Osteoblast (primary cell): ENCODE results near the gene CATSPERB. TPM values are rescaled to one million over a fixed set of nuclear protein-coding genes. Genes with fewer than 3 reads are reported as not detected.

Experiments used
- DNase-seq: peaks from one replicate; pipeline ENCODE4 v3.0.0; 2011; ENCODE audit warnings: low spot score, mixed read lengths; ENCODE audit not compliant: insufficient read length; ENCODE audit errors: missing footprints
- H2AFZ ChIP-seq: 2 replicates; pipeline ENCODE4 v1.6.0; 2011; ENCODE audit warnings: mild to moderate bottlenecking, low read length
- H3K27ac ChIP-seq: 2 replicates; pipeline ENCODE4 v1.5.1; 2011; ENCODE audit warnings: mild to moderate bottlenecking, low read depth, low read length, moderate library complexity
- H3K27me3 ChIP-seq: 2 replicates; pipeline ENCODE4 v1.6.0; 2012; ENCODE audit warnings: mild to moderate bottlenecking, control low read depth, inconsistent platforms, low read length, moderate library complexity; ENCODE audit not compliant: insufficient read depth
- H3K36me3 ChIP-seq: 2 replicates; pipeline ENCODE4 v1.5.1; 2011; ENCODE audit warnings: mild to moderate bottlenecking, low read length, control low read depth, moderate library complexity; ENCODE audit not compliant: insufficient read depth
- H3K4me1 ChIP-seq: 2 replicates; pipeline ENCODE4 v1.5.1; 2011; ENCODE audit warnings: mild to moderate bottlenecking, low read length, control low read depth, moderate library complexity; ENCODE audit not compliant: insufficient read depth
- H3K4me2 ChIP-seq: 2 replicates; pipeline ENCODE4 v1.6.0; 2011; ENCODE audit warnings: mild to moderate bottlenecking, low read length; ENCODE audit not compliant: insufficient read depth
- H3K4me3 ChIP-seq: fragments of 200-600 bp; sonication (generic); 3 replicates; pipeline ENCODE4 v1.5.1; 2012; ENCODE audit warnings: mild to moderate bottlenecking, low read length, inconsistent platforms; ENCODE audit not compliant: insufficient read depth
- H3K79me2 ChIP-seq: 2 replicates; pipeline ENCODE4 v1.6.0; 2012; ENCODE audit warnings: mild to moderate bottlenecking, low read length, control low read depth, inconsistent platforms; ENCODE audit not compliant: insufficient read depth
- H3K9me3 ChIP-seq: 2 replicates; pipeline ENCODE4 v1.5.1; 2011; ENCODE audit warnings: low read depth, low read length, control low read depth
- H4K20me1 ChIP-seq: 2 replicates; pipeline ENCODE4 v1.6.0; 2012; ENCODE audit warnings: mild to moderate bottlenecking, low read length, control low read depth; ENCODE audit not compliant: insufficient read depth
- CTCF ChIP-seq: IDR thresholded peaks from 2 replicates; pipeline ENCODE4 v1.5.1; 2011; ENCODE audit warnings: mild to moderate bottlenecking, low read depth, low read length, moderate library complexity; ENCODE audit errors: extremely low read depth
- total RNA-seq: library from RNA; depleted of rRNA; stranded (reverse); fragments of >200 nt; gene quantifications from 2 replicates; pipeline ENCODE4 v1.2.3, GENCODE V29; 2012

The CATSPERB gene
- total RNA-seq, 1 donor, result not detected

- Histone ChIP-seq H3K79me2 (no peaks in the 10 kb centered on the region), H3K36me3 (no peaks in the 10 kb centered on the region), H4K20me1 (no peaks in the 10 kb centered on the region), H2AFZ (no peak overlapping the region), H3K9me3 (no peaks in the 10 kb centered on the region), H3K27ac (no peak overlapping the region), H3K27me3 (no peaks in the 10 kb centered on the region), H3K4me1 (no peaks in the 10 kb centered on the region), H3K4me2 (no peak overlapping the region), H3K4me3 (no peak overlapping the region)
- no peak for DNase-seq
- no peak for TF ChIP-seq CTCF
Observed at GRCh38 chr14:91774140-91775096, 42.5 kb upstream of the CATSPERB start.

GRCh38 chr14:91770185-91770584, 38.3 kb upstream of the CATSPERB start:
- Histone ChIP-seq H3K4me3 (no peak overlapping the region), H3K79me2 (no peaks in the 10 kb centered on the region), H4K20me1 (no peaks in the 10 kb centered on the region), H3K4me2 (no peak overlapping the region), H3K27me3 (no peaks in the 10 kb centered on the region), H3K36me3 (no peaks in the 10 kb centered on the region), H3K9me3 (no peaks in the 10 kb centered on the region), H3K27ac (no peak overlapping the region), H2AFZ (no peak overlapping the region), H3K4me1 (no peaks in the 10 kb centered on the region)
- no peak for DNase-seq
- no peak for TF ChIP-seq CTCF

- H4K20me1 ChIP-seq, result no peaks in the 10 kb centered on the region
- no peaks in the 10 kb centered on the region for H3K27me3 ChIP-seq
- H3K79me2 ChIP-seq, result no peaks in the 10 kb centered on the region
- TF ChIP-seq CTCF, result no peak
- no peaks in the 10 kb centered on the region for H3K36me3 ChIP-seq
- no peaks in the 10 kb centered on the region for H3K4me1 ChIP-seq
- no peak overlapping the region for H2AFZ ChIP-seq
- H3K9me3 ChIP-seq, result no peaks in the 10 kb centered on the region
- no peak overlapping the region for H3K4me3 ChIP-seq
- DNase-seq, result no peak
- H3K4me2 ChIP-seq, result no peak overlapping the region
- no peak overlapping the region for H3K27ac ChIP-seq
Observed at GRCh38 chr14:91755570-91756295, 23.8 kb upstream of the CATSPERB start.

GRCh38 chr14:91754819-91755218, 22.9 kb upstream of the CATSPERB start:
- H3K4me3 ChIP-seq, result no peak overlapping the region
- no peak overlapping the region for H3K27ac ChIP-seq
- H3K27me3 ChIP-seq, result no peaks in the 10 kb centered on the region
- H4K20me1 ChIP-seq, result no peaks in the 10 kb centered on the region
- no peaks in the 10 kb centered on the region for H3K79me2 ChIP-seq
- H2AFZ ChIP-seq, result no peak overlapping the region
- no peak for TF ChIP-seq CTCF
- H3K4me1 ChIP-seq, result no peaks in the 10 kb centered on the region
- no peak for DNase-seq
- H3K36me3 ChIP-seq, result no peaks in the 10 kb centered on the region
- no peak overlapping the region for H3K4me2 ChIP-seq
- no peaks in the 10 kb centered on the region for H3K9me3 ChIP-seq
